HG02798 (cell line): ENCODE results near the gene ARHGAP42.
"Not testable (repeated sequence)": the region's sequence is repeated elsewhere in the genome, so short reads cannot be mapped to it uniquely, and the experiment has no call there.

ENCODE experiments used
- ATAC-seq: cut with Tn5 transposase; IDR thresholded peaks from one replicate; pipeline ENCODE4 v1.9.1; 2021; ENCODE audit warnings: mild to moderate bottlenecking; ENCODE audit not compliant: unreplicated experiment, poor library complexity

ARHGAP42 gene

GRCh38 chr11:100901471-100901870, 214.4 kb downstream of the ARHGAP42 start:
- not testable (repeated sequence) for ATAC-seq

- ATAC-seq: no peak
Observed at GRCh38 chr11:100902454-100903141, 215.5 kb downstream of the ARHGAP42 start.

- no peak for ATAC-seq
Observed at GRCh38 chr11:100903284-100903683, 216.2 kb downstream of the ARHGAP42 start.

GRCh38 chr11:100905684-100906083, 218.6 kb downstream of the ARHGAP42 start:
- ATAC-seq: no peak

GRCh38 chr11:100908746-100909145, 221.7 kb downstream of the ARHGAP42 start:
- ATAC-seq: peak; percentile 61

- ATAC-seq: peak; percentile 88
Observed at GRCh38 chr11:100910808-100911207, 223.7 kb downstream of the ARHGAP42 start.

- no peak for ATAC-seq
Observed at GRCh38 chr11:100914415-100915110, 227.5 kb downstream of the ARHGAP42 start.

- ATAC-seq: no peak
Observed at GRCh38 chr11:100918551-100919500, 231.7 kb downstream of the ARHGAP42 start.

- ATAC-seq: no peak
Observed at GRCh38 chr11:100920593-100920992, 233.5 kb downstream of the ARHGAP42 start.

- ATAC-seq: no peak
Observed at GRCh38 chr11:100922121-100922520, 235.0 kb downstream of the ARHGAP42 start.

GRCh38 chr11:100923555-100923954, 236.5 kb downstream of the ARHGAP42 start:
- no peak for ATAC-seq

- ATAC-seq: peak; percentile 76
Observed at GRCh38 chr11:100925935-100926334, 238.8 kb downstream of the ARHGAP42 start.

GRCh38 chr11:100927579-100927978, 240.5 kb downstream of the ARHGAP42 start:
- ATAC-seq: no peak

GRCh38 chr11:100928426-100928825, 241.3 kb downstream of the ARHGAP42 start:
- ATAC-seq: no peak

GRCh38 chr11:100929377-100929776, 242.3 kb downstream of the ARHGAP42 start:
- peak; percentile 67 for ATAC-seq

GRCh38 chr11:100930185-100930778, 243.2 kb downstream of the ARHGAP42 start:
- ATAC-seq: no peak

- ATAC-seq: no peak
Observed at GRCh38 chr11:100932474-100933100, 245.5 kb downstream of the ARHGAP42 start.

- no peak for ATAC-seq
Observed at GRCh38 chr11:100936781-100937180, 249.7 kb downstream of the ARHGAP42 start.

- no peak for ATAC-seq
Observed at GRCh38 chr11:100939571-100939970, 252.5 kb downstream of the ARHGAP42 start.

- ATAC-seq: no peak
Observed at GRCh38 chr11:100940111-100940510, 253.0 kb downstream of the ARHGAP42 start.
